GM23338 (cell line): ENCODE measurements around the gene GABARAP. TPM values are rescaled to one million over a fixed set of nuclear protein-coding genes. Genes with fewer than 3 reads are reported as not detected.

ENCODE experiments used
- ATAC-seq: fragments of 200-7000 bp; cut with Tn5 transposase; 3 replicates; pipeline ENCODE4 v1.9.1; 2020
- DNase-seq: peaks from one replicate; pipeline ENCODE4 v3.0.0-alpha.2; 2015; ENCODE audit warnings: low spot score
- H2AFZ ChIP-seq: fragments of 200-600 bp; sonication (generic); 2 replicates; pipeline ENCODE4 v1.8.0; 2016; ENCODE audit warnings: antibody characterized with exemption, mild to moderate bottlenecking, moderate library complexity
- H3F3A ChIP-seq: fragments of 200-600 bp; sonication (generic); replicated peaks from 2 replicates; pipeline ENCODE4 v1.8.0; 2017; ENCODE audit warnings: antibody characterized with exemption, mixed run types, low read depth
- H3K27ac ChIP-seq: fragments of 200-600 bp; sonication (generic); 2 replicates; pipeline ENCODE4 v1.6.1; 2016; ENCODE audit warnings: low read depth
- H3K27me3 ChIP-seq: fragments of 200-600 bp; sonication (generic); 2 replicates; pipeline ENCODE4 v1.8.0; 2016; ENCODE audit warnings: mild to moderate bottlenecking, mixed run types, moderate library complexity; ENCODE audit not compliant: insufficient read depth
- H3K36me3 ChIP-seq: fragments of 200-600 bp; sonication (generic); 2 replicates; pipeline ENCODE4 v1.8.0; 2016; ENCODE audit warnings: mild to moderate bottlenecking; ENCODE audit not compliant: insufficient read depth
- H3K4me1 ChIP-seq: fragments of 200-600 bp; sonication (generic); 2 replicates; pipeline ENCODE4 v1.8.0; 2016; ENCODE audit warnings: mild to moderate bottlenecking, moderate library complexity; ENCODE audit not compliant: insufficient read depth
- H3K4me2 ChIP-seq: fragments of 200-600 bp; sonication (generic); 2 replicates; pipeline ENCODE4 v1.7.1; 2017; ENCODE audit warnings: mixed run types
- H3K4me3 ChIP-seq: fragments of 200-600 bp; sonication (generic); 2 replicates; pipeline ENCODE4 v1.6.1; 2016; ENCODE audit warnings: mixed run types
- H3K79me2 ChIP-seq: fragments of 200-600 bp; sonication (generic); replicated peaks from 2 replicates; pipeline ENCODE4 v1.8.0; 2017; ENCODE audit warnings: mild to moderate bottlenecking; ENCODE audit not compliant: insufficient read depth
- H3K9me2 ChIP-seq: fragments of 200-600 bp; sonication (generic); 2 replicates; pipeline ENCODE4 v1.8.0; 2017; ENCODE audit not compliant: insufficient read depth
- H4K20me1 ChIP-seq: fragments of 200-600 bp; sonication (generic); replicated peaks from 2 replicates; pipeline ENCODE4 v1.8.0; 2017; ENCODE audit warnings: mild to moderate bottlenecking; ENCODE audit not compliant: insufficient read depth
- H3K27ac Mint-ChIP-seq: 2 replicates; pipeline ENCODE4 v1.8.0; 2020; ENCODE audit warnings: inconsistent platforms, mild to moderate bottlenecking, moderate library complexity, mixed read lengths
- H3K27me3 Mint-ChIP-seq: 3 replicates; pipeline ENCODE4 v1.8.0; 2022; ENCODE audit warnings: low read depth, mild to moderate bottlenecking, moderate library complexity, mixed read lengths, inconsistent platforms; ENCODE audit not compliant: insufficient read depth, poor library complexity
- H3K36me3 Mint-ChIP-seq: 3 replicates; pipeline ENCODE4 v1.8.0; 2021; ENCODE audit warnings: low read depth, mild to moderate bottlenecking, inconsistent platforms, moderate library complexity, mixed read lengths
- H3K4me1 Mint-ChIP-seq: 3 replicates; pipeline ENCODE4 v1.8.0; 2020; ENCODE audit warnings: mild to moderate bottlenecking, inconsistent platforms, mixed read lengths
- H3K4me3 Mint-ChIP-seq: 3 replicates; pipeline ENCODE4 v1.8.0; 2021; ENCODE audit warnings: moderate library complexity, mild to moderate bottlenecking, inconsistent platforms, mixed read lengths
- H3K9me3 Mint-ChIP-seq: 3 replicates; pipeline ENCODE4 v1.8.0; 2020; ENCODE audit warnings: moderate library complexity, mild to moderate bottlenecking, inconsistent platforms, mixed read lengths
- EZH2 ChIP-seq: fragments of 200-600 bp; sonication (generic); IDR thresholded peaks from one replicate; pipeline ENCODE4 v1.8.0; 2017; ENCODE audit warnings: antibody characterized with exemption, mild to moderate bottlenecking, low read depth; ENCODE audit not compliant: unreplicated experiment
- EZH2phosphoT487 ChIP-seq: fragments of 200-600 bp; sonication (generic); IDR thresholded peaks from one replicate; pipeline ENCODE4 v1.8.1; 2018; ENCODE audit warnings: antibody characterized with exemption; ENCODE audit not compliant: unreplicated experiment
- JUNB ChIP-seq: IDR thresholded peaks from one replicate; pipeline ENCODE4 v1.6.1; 2016; ENCODE audit warnings: antibody characterized with exemption; ENCODE audit not compliant: unreplicated experiment
- POLR2AphosphoS5 ChIP-seq: IDR thresholded peaks from 2 replicates; pipeline ENCODE4 v1.6.1; 2016; ENCODE audit warnings: antibody characterized with exemption, low read depth
- STAT1 ChIP-seq: IDR thresholded peaks from one replicate; pipeline ENCODE4 v1.6.1; 2016; ENCODE audit warnings: antibody characterized with exemption; ENCODE audit not compliant: unreplicated experiment
- polyA plus RNA-seq: library from polyadenylated mRNA; unstranded; fragments of >200 nt; fragmentation: Nextera tagmentation; extraction: Ambion mirVana; gene quantifications from 2 replicates; pipeline ENCODE4 v1.2.1, GENCODE V29; 2016
- total RNA-seq: library from RNA; depleted of rRNA; stranded (reverse); fragments of >200 nt; shearing (Covaris generic); gene quantifications from 2 replicates; pipeline ENCODE4 v1.2.3, GENCODE V29; 2014
- TF ChIP-seq, protein P1 (sequence below): IDR thresholded peaks from 2 replicates; pipeline ENCODE4 v1.6.1; 2016; ENCODE audit warnings: antibody characterized with exemption
- TF ChIP-seq, protein P2 (sequence below), 2 experiments: fragments of 200-600 bp in 1 of 2; sonication (generic) in 1 of 2; conservative IDR thresholded peaks; 2 replicates each; pipeline versions ENCODE4 v1.5.1 to v1.6.1; 2016 to 2017; ENCODE audit warnings: antibody characterized with exemption in 2 of 2, low read depth in 2 of 2, mild to moderate bottlenecking in 2 of 2, moderate library complexity in 1 of 2
- TF ChIP-seq, protein P3 (sequence below): fragments of 250-450 bp; sonication (Bioruptor Pico); IDR thresholded peaks from 2 replicates; pipeline ENCODE4 v1.5.0; 2020; ENCODE audit warnings: mild to moderate bottlenecking, moderate library complexity
- TF ChIP-seq, protein P4 (sequence below): IDR thresholded peaks from one replicate; pipeline ENCODE4 v1.6.1; 2018; ENCODE audit warnings: antibody characterized with exemption; ENCODE audit not compliant: unreplicated experiment

Gene GABARAP
- total and polyA plus RNA-seq, 2 experiments from 2014 or later: 128 to 520 TPM

DNA sequence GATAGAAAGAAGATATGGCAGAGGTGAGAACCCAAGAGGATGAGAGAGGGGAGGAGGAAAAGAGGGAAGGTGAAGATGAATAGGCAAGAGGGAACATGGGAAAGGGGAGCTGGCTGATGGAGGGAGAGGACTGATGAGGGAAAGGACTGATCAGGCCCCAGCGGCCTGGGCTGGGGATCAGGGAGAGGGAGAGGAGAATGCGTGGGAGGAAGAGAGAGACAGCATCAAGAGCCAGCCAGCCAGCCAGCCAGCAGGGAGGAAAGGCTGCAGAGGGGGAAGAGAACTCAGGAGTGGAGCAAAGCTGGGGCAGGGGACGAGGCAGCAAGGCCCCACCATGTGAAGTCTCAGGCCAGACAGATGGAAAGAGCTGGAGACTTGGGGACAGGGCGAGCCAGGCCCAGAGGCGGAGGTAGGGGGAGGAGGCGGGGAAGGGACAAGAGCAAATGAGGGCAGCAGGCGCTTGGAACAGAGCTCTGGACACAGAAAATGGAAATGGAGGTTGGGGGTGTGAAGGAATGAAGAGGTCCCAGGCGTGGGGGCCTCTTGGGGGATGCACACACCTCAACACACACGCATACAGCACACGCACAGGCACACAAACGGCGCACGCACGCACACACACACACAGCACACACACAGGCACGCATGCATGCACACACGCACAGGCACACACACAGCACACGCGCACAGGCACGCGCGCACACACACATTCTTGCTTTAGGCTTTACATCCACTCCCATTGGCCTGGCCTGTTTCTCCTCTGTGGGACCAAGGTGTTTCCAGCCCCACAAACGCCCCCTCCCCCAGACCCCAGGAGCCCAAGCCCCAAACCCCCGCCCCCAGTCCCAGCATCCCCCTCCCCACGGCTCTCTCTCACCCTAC is 34.9 kb downstream of the GABARAP start:
- DNase-seq (no peak), ATAC-seq (no peak)
- no peak for TF ChIP-seq POLR2AphosphoS5
- TF ChIP-seq STAT1: no peak
- no peak for TF ChIP-seq EZH2
- TF ChIP-seq, protein P1, sequence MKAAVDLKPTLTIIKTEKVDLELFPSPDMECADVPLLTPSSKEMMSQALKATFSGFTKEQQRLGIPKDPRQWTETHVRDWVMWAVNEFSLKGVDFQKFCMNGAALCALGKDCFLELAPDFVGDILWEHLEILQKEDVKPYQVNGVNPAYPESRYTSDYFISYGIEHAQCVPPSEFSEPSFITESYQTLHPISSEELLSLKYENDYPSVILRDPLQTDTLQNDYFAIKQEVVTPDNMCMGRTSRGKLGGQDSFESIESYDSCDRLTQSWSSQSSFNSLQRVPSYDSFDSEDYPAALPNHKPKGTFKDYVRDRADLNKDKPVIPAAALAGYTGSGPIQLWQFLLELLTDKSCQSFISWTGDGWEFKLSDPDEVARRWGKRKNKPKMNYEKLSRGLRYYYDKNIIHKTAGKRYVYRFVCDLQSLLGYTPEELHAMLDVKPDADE: no peak
- TF ChIP-seq, protein P2, sequence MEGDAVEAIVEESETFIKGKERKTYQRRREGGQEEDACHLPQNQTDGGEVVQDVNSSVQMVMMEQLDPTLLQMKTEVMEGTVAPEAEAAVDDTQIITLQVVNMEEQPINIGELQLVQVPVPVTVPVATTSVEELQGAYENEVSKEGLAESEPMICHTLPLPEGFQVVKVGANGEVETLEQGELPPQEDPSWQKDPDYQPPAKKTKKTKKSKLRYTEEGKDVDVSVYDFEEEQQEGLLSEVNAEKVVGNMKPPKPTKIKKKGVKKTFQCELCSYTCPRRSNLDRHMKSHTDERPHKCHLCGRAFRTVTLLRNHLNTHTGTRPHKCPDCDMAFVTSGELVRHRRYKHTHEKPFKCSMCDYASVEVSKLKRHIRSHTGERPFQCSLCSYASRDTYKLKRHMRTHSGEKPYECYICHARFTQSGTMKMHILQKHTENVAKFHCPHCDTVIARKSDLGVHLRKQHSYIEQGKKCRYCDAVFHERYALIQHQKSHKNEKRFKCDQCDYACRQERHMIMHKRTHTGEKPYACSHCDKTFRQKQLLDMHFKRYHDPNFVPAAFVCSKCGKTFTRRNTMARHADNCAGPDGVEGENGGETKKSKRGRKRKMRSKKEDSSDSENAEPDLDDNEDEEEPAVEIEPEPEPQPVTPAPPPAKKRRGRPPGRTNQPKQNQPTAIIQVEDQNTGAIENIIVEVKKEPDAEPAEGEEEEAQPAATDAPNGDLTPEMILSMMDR (conservative IDR thresholded peaks at IDR 0.05; ENCODE audit: low read depth in 2 of 2): no peak
- TF ChIP-seq, protein P3, sequence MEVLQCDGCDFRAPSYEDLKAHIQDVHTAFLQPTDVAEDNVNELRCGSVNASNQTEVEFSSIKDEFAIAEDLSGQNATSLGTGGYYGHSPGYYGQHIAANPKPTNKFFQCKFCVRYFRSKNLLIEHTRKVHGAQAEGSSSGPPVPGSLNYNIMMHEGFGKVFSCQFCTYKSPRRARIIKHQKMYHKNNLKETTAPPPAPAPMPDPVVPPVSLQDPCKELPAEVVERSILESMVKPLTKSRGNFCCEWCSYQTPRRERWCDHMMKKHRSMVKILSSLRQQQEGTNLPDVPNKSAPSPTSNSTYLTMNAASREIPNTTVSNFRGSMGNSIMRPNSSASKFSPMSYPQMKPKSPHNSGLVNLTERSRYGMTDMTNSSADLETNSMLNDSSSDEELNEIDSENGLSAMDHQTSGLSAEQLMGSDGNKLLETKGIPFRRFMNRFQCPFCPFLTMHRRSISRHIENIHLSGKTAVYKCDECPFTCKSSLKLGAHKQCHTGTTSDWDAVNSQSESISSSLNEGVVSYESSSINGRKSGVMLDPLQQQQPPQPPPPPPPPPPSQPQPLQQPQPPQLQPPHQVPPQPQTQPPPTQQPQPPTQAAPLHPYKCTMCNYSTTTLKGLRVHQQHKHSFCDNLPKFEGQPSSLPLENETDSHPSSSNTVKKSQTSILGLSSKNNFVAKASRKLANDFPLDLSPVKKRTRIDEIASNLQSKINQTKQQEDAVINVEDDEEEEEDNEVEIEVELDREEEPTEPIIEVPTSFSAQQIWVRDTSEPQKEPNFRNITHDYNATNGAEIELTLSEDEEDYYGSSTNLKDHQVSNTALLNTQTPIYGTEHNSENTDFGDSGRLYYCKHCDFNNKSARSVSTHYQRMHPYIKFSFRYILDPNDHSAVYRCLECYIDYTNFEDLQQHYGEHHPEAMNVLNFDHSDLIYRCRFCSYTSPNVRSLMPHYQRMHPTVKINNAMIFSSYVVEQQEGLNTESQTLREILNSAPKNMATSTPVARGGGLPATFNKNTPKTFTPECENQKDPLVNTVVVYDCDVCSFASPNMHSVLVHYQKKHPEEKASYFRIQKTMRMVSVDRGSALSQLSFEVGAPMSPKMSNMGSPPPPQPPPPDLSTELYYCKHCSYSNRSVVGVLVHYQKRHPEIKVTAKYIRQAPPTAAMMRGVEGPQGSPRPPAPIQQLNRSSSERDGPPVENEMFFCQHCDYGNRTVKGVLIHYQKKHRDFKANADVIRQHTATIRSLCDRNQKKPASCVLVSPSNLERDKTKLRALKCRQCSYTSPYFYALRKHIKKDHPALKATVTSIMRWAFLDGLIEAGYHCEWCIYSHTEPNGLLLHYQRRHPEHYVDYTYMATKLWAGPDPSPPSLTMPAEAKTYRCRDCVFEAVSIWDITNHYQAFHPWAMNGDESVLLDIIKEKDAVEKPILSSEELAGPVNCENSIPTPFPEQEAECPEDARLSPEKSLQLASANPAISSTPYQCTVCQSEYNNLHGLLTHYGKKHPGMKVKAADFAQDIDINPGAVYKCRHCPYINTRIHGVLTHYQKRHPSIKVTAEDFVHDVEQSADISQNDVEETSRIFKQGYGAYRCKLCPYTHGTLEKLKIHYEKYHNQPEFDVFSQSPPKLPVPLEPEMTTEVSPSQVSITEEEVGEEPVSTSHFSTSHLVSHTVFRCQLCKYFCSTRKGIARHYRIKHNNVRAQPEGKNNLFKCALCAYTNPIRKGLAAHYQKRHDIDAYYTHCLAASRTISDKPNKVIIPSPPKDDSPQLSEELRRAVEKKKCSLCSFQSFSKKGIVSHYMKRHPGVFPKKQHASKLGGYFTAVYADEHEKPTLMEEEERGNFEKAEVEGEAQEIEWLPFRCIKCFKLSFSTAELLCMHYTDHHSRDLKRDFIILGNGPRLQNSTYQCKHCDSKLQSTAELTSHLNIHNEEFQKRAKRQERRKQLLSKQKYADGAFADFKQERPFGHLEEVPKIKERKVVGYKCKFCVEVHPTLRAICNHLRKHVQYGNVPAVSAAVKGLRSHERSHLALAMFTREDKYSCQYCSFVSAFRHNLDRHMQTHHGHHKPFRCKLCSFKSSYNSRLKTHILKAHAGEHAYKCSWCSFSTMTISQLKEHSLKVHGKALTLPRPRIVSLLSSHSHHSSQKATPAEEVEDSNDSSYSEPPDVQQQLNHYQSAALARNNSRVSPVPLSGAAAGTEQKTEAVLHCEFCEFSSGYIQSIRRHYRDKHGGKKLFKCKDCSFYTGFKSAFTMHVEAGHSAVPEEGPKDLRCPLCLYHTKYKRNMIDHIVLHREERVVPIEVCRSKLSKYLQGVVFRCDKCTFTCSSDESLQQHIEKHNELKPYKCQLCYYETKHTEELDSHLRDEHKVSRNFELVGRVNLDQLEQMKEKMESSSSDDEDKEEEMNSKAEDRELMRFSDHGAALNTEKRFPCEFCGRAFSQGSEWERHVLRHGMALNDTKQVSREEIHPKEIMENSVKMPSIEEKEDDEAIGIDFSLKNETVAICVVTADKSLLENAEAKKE (CRISPR knock-in tag): no peak
- TF ChIP-seq EZH2phosphoT487: no peak
- TF ChIP-seq JUNB: no peak
- TF ChIP-seq, protein P4, sequence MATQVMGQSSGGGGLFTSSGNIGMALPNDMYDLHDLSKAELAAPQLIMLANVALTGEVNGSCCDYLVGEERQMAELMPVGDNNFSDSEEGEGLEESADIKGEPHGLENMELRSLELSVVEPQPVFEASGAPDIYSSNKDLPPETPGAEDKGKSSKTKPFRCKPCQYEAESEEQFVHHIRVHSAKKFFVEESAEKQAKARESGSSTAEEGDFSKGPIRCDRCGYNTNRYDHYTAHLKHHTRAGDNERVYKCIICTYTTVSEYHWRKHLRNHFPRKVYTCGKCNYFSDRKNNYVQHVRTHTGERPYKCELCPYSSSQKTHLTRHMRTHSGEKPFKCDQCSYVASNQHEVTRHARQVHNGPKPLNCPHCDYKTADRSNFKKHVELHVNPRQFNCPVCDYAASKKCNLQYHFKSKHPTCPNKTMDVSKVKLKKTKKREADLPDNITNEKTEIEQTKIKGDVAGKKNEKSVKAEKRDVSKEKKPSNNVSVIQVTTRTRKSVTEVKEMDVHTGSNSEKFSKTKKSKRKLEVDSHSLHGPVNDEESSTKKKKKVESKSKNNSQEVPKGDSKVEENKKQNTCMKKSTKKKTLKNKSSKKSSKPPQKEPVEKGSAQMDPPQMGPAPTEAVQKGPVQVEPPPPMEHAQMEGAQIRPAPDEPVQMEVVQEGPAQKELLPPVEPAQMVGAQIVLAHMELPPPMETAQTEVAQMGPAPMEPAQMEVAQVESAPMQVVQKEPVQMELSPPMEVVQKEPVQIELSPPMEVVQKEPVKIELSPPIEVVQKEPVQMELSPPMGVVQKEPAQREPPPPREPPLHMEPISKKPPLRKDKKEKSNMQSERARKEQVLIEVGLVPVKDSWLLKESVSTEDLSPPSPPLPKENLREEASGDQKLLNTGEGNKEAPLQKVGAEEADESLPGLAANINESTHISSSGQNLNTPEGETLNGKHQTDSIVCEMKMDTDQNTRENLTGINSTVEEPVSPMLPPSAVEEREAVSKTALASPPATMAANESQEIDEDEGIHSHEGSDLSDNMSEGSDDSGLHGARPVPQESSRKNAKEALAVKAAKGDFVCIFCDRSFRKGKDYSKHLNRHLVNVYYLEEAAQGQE: no peak
- Histone ChIP-seq H3K27me3 (no peaks in the 10 kb centered on the region), H3K36me3 (peaks cover 9% of the 10 kb centered on the region), H3K4me1 (peaks cover 43% of the 10 kb centered on the region), H2AFZ (no peak overlapping the region), H3K79me2 (peaks cover 47% of the 10 kb centered on the region), H3F3A (peaks cover 25% of the 10 kb centered on the region), H3K27ac (no peak overlapping the region), H4K20me1 (peaks cover 10% of the 10 kb centered on the region), H3K9me2 (no peaks in the 10 kb centered on the region), H3K4me3 (peak overlapping the region; percentile 67), H3K4me2 (peak overlapping the region; percentile 80)
- H3K27me3 Mint-ChIP-seq: peaks cover 17% of the 10 kb centered on the region
- peak overlapping the region; percentile 83; the same call in 1 of the 2 replicates for H3K27ac Mint-ChIP-seq
- H3K4me1 Mint-ChIP-seq: peaks cover 63% of the 10 kb centered on the region
- H3K9me3 Mint-ChIP-seq: no peaks in the 10 kb centered on the region; the same call in 2 of the 3 replicates
- peaks cover 20% of the 10 kb centered on the region for H3K36me3 Mint-ChIP-seq
- peak overlapping the region; percentile 69 for H3K4me3 Mint-ChIP-seq
